Stimulated activated CD4-positive, alpha-beta T cell treated with anti-CD3 and anti-CD28 coated beads, Interleukin-1b, Interleukin-23, amount 100 ng/mL, for 48 hours (primary cell): Measurements from ENCODE around the gene FBXO24.

ENCODE experiments used
- DNase-seq: peaks from one replicate; pipeline ENCODE4 v3.0.0-alpha.2; 2020

FBXO24 gene

DNA sequence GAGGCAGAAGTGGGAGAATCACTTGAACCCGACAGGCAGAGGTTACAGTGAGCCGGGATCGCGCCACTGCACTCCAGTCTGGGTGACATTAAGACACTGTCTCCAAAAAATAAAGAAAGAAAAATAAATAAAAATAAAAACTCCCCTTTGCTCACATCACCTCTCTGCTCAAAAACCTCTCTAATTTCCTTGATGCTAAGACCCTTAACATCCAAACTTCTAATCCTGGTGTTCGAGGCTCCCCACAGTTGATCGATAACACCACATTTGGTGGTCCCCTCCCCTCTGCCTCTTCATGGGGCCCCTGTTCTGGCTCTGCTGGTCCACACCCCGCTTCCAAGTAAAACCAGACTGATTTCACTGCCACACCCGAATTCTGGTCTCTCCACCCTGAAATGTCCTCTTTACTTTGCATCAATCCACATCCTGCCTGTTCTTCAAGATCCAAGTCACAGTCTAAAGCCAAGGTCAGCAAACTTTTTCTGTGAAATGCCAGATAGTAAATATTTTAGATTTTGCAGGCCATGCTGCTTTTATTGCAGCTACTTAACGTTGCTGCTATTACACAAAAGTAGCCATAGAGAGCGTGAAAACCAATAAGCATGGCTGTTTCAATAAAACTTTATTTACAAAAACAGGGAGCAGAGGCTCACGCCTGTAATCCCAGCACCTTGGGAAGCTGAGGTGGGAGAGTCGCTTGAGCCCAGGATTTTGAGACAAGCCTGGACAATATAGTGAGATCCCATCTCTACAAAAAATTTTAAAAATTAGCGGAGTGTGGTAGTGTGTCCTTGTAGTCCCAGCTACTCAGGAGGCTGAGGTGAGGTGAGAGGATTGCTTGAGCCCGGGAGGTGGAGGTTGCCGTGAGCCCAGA is 38.1 kb downstream of the FBXO24 start:
- no peak for DNase-seq

GRCh38 chr7:100626055-100626454 is 39.9 kb downstream of the FBXO24 start:
- no peak for DNase-seq

DNA sequence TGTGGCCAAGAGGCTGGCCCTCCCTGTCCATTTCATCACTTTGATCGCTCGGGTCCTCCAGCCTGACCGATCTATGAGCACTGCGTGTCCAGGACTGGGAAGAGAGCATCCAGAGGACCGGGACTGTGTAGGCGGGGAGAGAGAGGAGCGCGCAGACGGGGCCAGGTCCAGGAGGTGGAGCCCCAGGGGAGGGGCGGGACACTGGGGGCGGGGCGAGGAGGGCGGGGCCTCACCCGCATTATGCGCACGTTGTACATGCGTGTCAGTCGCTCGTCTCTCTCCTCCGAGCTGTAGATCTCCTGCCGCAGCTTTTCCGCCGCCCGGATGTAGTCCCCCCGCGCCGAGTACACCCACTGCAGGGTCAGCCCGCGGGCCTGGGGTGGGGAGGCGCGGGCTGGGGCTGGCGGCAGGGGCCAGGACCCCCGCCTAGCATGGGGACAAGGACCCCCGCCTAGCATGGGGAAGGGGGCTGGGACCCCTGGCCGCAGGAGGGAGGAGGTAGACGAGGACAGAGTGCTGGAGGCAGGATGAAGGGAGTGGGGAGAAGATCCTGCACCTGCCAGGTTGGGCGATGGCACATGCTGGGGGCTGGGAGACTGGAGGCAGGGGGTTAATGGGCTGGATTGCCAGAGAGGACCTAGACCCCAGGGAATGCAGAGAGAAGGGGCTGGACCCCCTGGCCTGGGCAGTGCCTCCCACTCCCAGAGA is 40.6 kb downstream of the FBXO24 start:
- peak; percentile 89 for DNase-seq

DNA sequence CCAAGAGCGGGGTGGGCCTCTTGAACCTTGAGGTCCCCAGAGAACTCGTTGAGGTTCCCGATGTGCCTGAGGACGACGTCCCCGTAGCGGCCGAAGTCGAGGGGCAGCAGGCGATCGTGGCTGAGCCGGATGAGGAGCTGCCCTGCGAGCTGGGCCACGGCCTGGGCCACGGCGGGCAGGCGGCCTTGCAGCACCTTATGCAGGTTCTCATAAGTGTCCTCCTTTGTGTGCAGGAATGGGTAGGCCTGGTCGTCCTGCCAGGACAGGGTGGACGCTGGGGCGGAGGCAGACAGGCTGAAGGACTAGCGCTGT is 41.1 kb downstream of the FBXO24 start:
- DNase-seq, result no peak

GRCh38 chr7:100629117-100629716 is 43.1 kb downstream of the FBXO24 start:
- DNase-seq, result peak; percentile 45

- no peak for DNase-seq
Measured at GRCh38 chr7:100630066-100630465, 43.9 kb downstream of the FBXO24 start.

- DNase-seq, result peak; percentile 67
Measured at GRCh38 chr7:100632951-100633717, 47.0 kb downstream of the FBXO24 start.

- DNase-seq, result no peak
Measured at GRCh38 chr7:100639995-100640516, 53.9 kb downstream of the FBXO24 start.

GRCh38 chr7:100640517-100641440 is 54.7 kb downstream of the FBXO24 start:
- DNase-seq, result no peak

GRCh38 chr7:100641463-100641859 is 55.3 kb downstream of the FBXO24 start, which contains the start of gene TFR2:
TFR2 (minus strand) TSS chr7:100641552; CDS start chr7:100641509, 43 bp downstream.
- no peak for DNase-seq

GRCh38 chr7:100641860-100642533 is 55.9 kb downstream of the FBXO24 start:
- no peak for DNase-seq

- no peak for DNase-seq
Measured at GRCh38 chr7:100642534-100642907, 56.4 kb downstream of the FBXO24 start.

DNA sequence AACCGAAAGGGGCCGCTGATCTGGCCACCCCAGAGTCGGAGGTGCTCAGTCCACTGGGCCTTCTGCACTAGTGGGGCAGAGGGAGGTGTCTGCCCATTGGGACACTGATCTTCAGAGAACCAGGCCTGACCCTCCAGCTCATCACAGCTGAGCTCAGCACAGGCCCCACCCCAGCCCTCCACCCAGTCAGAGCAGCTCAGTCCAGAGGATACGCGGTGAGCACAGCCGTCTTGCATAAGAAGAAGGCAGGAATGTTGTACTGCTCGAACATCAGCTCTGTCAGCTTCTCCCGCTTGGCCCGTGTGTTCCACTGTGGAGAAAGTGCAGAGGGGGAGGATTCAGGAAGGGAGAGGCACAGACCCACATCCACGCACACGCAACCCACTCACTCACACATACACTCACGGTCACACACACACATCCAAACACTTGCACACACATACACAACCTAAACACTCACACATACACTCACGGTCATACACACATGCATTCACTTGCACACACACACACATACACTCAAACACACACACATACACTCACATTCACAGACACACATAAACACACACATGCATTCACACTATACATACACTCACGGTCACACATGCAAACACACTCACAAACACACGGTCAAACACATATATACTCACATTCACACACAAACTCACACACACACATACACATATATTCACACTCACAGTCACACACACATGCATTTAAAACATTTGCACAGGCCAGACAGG is 63.9 kb downstream of the FBXO24 start:
- DNase-seq, result no peak
